ENCODE data around the gene TACC2.

DNA sequence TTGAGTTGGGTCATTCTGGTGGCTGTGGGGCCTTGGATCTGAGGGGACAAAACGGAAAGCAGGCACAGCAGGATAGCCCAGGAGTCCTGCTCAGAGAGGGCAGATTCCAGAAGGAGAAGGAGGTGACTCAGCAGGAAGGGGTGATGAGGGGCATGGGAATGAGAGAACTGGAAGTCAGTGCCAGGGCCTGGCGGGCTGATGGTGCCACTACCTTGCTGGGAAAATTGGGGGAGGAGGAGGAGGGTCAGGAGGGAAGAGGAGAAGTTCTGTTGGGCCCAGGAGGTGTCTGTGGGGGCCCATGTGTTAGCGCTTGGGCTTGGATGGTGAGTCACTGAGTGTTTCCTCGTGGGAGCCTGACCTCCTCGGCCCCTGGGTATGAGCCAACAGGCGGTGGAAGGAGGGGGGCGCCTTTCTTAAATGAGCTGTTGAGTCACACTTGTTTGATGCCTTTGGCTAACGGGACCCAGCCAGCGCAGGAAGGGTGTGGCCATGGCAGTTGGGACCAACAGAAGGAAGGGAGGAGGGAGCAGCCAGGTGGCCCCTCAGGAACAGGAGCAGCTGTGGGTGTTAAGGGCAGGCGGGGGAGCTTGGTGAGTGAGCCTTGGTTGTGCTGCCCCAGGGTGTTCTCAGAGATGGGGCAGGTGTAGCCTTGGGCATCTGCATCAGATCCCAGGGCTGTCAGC lies 152.1 kb downstream of the TACC2 start:
- TF ChIP-seq, protein P1, sequence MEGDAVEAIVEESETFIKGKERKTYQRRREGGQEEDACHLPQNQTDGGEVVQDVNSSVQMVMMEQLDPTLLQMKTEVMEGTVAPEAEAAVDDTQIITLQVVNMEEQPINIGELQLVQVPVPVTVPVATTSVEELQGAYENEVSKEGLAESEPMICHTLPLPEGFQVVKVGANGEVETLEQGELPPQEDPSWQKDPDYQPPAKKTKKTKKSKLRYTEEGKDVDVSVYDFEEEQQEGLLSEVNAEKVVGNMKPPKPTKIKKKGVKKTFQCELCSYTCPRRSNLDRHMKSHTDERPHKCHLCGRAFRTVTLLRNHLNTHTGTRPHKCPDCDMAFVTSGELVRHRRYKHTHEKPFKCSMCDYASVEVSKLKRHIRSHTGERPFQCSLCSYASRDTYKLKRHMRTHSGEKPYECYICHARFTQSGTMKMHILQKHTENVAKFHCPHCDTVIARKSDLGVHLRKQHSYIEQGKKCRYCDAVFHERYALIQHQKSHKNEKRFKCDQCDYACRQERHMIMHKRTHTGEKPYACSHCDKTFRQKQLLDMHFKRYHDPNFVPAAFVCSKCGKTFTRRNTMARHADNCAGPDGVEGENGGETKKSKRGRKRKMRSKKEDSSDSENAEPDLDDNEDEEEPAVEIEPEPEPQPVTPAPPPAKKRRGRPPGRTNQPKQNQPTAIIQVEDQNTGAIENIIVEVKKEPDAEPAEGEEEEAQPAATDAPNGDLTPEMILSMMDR (IDR thresholded peaks at IDR 0.05) = no peak
- no peak for TF ChIP-seq POLR2A (IDR thresholded peaks at IDR 0.05)

Measured in suprapubic skin (tissue), 3 donors.